Urinary bladder (tissue), 4 donors: ENCODE results near the gene RCAN1. TPM values are rescaled to one million over a fixed set of nuclear protein-coding genes. Genes with fewer than 3 reads are reported as not detected.
"Not testable (repeated sequence)": the region's sequence is repeated elsewhere in the genome, so short reads cannot be mapped to it uniquely, and the experiment has no call there.

Experiments used
- DNase-seq: peaks from one replicate; pipeline ENCODE4 v3.0.0-alpha.2; 2015; ENCODE audit errors: extremely low spot score
- H3K27ac ChIP-seq: one replicate; pipeline ENCODE4 v1.5.1; 2013; ENCODE audit warnings: low read depth, mild to moderate bottlenecking, moderate library complexity
- H3K36me3 ChIP-seq: one replicate; pipeline ENCODE4 v1.6.1; 2013; ENCODE audit warnings: mild to moderate bottlenecking, moderate library complexity; ENCODE audit not compliant: insufficient read depth
- H3K4me1 ChIP-seq: one replicate; pipeline ENCODE4 v1.6.1; 2013; ENCODE audit warnings: mild to moderate bottlenecking, moderate library complexity; ENCODE audit not compliant: insufficient read depth
- H3K4me3 ChIP-seq: one replicate; pipeline ENCODE4 v1.5.1; 2013; ENCODE audit warnings: low read depth, low read length
- WGBS: extraction: QIAGEN DNeasy Blood & Tissue Kit; methylation state at CpG from one replicate; pipeline ENCODE4 v1.1.7; 2013; 5-methylcytosine and 5-hydroxymethylcytosine counted together
- polyA plus RNA-seq: library from polyadenylated mRNA; stranded (reverse); fragments of 200-250 nt; gene quantifications from one replicate; pipeline ENCODE4 v1.2.3, GENCODE V29; 2013
- total RNA-seq: library from RNA; depleted of rRNA; stranded (reverse); fragments of >200 nt; gene quantifications from one replicate; pipeline ENCODE4 v1.2.3, GENCODE V29; 2014
- donor health status: healthy with polysubstance abuse.
- donor health status: healthy.

Gene RCAN1
- total and polyA plus RNA-seq, 2 donors = 26.6 to 27.4 TPM

GRCh38 chr21:34561806-34562205 lies 53.1 kb downstream of the RCAN1 start:
- WGBS = 74% methylated on average over 7 of the region's 7 CpGs
- Histone ChIP-seq H3K27ac (no peak overlapping the region), H3K36me3 (peaks cover 2% of the 10 kb centered on the region), H3K4me1 (no peaks in the 10 kb centered on the region), H3K4me3 (no peak overlapping the region)
- DNase-seq = no peak

DNA sequence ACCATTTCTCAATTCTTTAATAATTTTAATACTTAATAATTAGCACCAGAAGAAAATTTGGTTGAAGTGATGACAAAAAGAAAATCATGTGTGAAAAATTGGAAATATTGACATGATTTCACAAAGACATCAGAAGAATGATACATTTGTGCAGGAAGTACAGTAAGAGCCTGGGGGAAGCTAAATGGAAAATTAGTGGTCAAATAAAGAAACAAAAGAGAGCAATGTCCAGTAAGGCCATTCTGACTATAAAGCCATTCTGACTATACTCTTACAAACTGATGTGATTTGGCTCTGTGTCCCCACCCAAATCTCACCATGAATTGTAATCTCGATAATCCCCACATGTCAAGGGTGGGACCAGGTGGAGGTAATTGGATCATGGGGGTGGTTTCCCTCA lies 54.3 kb downstream of the RCAN1 start:
- Histone ChIP-seq H3K4me1 (no peaks in the 10 kb centered on the region), H3K36me3 (peaks cover 2% of the 10 kb centered on the region), H3K27ac (no peak overlapping the region), H3K4me3 (no peak overlapping the region)
- WGBS = 0% methylated on average over 1 of the region's 1 CpG
- DNase-seq = no peak

GRCh38 chr21:34560021-34560420 lies 54.9 kb downstream of the RCAN1 start:
- no peak overlapping the region for H3K27ac ChIP-seq
- no peak for DNase-seq

GRCh38 chr21:34559089-34559631 lies 55.8 kb downstream of the RCAN1 start:
- Histone ChIP-seq H3K4me1 (no peaks in the 10 kb centered on the region), H3K4me3 (no peak overlapping the region), H3K36me3 (peaks cover 2% of the 10 kb centered on the region), H3K27ac (no peak overlapping the region)
- no peak for DNase-seq
- WGBS = 82% methylated on average over 6 of the region's 6 CpGs

More at GRCh38 chr21:34560021-34560420, 54.9 kb downstream of the RCAN1 start:
- no peaks in the 10 kb centered on the region for H3K4me1 ChIP-seq
- H3K36me3 ChIP-seq = peaks cover 2% of the 10 kb centered on the region
- 92% methylated on average over 5 of the region's 5 CpGs for WGBS
- H3K4me3 ChIP-seq = no peak overlapping the region

GRCh38 chr21:34558166-34558565 lies 56.7 kb downstream of the RCAN1 start:
- Histone ChIP-seq H3K27ac (no peak overlapping the region), H3K4me1 (no peaks in the 10 kb centered on the region), H3K4me3 (no peak overlapping the region), H3K36me3 (peaks cover 2% of the 10 kb centered on the region)
- WGBS = 87% methylated on average over 5 of the region's 5 CpGs
- no peak for DNase-seq

GRCh38 chr21:34557261-34557660 lies 57.7 kb downstream of the RCAN1 start:
- DNase-seq = no peak
- H3K4me1 ChIP-seq = no peaks in the 10 kb centered on the region
- H3K4me3 ChIP-seq = no peak overlapping the region
- no peak overlapping the region for H3K27ac ChIP-seq
- H3K36me3 ChIP-seq = peaks cover 2% of the 10 kb centered on the region
- WGBS = 91% methylated on average over 5 of the region's 5 CpGs

DNA sequence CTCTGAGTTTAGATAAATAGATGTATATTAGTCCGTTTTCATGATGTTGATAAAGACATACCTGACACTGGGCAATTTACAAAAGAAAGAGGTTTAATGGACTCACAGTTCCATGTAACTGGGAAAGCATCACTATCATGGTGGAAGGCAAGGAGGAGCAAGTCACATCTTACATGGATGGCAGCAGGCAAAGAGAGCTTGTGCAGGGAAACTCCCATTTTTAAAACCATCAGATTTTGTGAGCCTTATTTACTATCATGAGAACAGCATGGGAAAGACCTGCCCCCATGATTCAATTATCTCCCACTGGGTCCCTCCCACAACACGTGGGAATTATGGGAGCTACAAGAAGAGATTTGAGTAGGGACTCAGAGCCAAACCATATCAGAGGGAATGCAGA lies 60.2 kb downstream of the RCAN1 start:
- not testable (repeated sequence) for H3K4me1 ChIP-seq, H3K36me3 ChIP-seq, H3K27ac ChIP-seq, H3K4me3 ChIP-seq, DNase-seq
- 90% methylated on average over 2 of the region's 2 CpGs for WGBS

GRCh38 chr21:34554227-34554626 lies 60.7 kb downstream of the RCAN1 start:
- Histone ChIP-seq H3K4me1 (no peaks in the 10 kb centered on the region), H3K36me3 (peaks cover 2% of the 10 kb centered on the region), H3K4me3 (no peak overlapping the region), H3K27ac (no peak overlapping the region)
- DNase-seq = no peak
- WGBS = 97% methylated on average over 4 of the region's 4 CpGs

DNA sequence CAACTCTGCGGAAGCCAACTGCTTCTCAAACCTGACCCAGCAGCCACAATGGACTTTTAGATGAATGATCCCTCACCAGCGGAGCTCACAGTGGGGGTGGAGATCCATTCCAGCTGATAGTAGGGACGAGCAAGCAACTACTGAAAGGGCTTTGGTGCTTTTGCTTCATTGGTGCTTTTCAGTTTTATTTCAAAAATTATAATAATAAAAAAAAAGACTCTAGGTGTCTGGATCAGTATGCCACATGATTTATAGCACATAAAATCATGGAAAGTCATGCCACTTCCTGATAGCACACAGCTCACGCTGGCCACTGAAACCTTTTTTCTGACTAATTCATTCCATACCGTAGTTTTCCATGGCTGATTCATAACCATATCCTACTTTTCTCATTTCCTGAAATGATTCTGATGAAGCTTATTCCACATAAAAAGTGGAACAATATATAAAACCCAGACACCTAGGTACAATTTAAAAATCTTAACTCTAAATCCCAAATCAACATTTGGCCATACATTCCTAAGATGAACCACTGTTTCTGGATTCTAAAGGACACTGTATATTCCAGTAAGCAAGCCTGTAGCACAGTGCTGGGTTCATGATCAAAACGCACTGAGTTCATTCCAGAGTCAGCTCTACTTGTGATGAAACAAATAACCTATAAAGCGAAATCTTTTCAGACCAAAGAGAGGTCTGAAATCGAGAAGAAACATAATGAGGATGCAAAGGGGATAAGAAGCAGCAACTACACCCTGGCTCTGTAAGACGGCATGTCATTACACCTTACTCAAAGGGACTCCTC lies 61.6 kb downstream of the RCAN1 start:
- 52% methylated on average over 9 of the region's 9 CpGs for WGBS
- no peak overlapping the region for H3K27ac ChIP-seq

DNA sequence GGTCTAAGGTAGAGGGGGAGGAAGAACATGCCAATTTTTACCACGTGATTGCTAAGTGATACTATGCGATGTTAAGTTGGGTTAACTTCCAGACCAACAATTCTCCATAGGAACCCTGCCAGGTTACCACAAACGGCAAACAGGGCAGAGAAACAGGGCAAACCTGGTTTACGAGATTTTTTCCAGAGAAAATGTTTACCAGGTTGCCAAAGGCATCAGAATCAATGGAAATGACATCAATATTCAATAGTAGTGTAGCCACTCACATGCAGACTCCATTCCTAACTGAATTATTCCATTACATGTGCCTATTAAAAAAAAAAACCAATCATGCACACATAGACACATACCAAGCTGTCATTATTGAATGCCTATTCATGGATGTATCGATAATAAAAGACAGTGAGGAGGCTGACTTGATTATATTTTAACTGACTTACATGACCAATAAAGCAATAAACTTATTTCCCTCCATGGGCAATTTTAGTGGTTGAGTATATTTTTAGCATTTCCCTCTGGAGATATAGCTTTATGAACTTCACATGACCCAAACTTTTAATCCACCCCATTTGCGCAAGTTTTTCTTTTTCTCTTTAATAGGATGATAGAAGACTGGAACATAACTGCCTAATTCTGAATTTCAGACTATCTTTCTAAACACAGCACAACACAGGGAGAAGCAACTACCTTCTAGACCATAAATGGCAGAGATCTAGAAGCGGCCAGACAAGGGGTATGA lies 62.4 kb downstream of the RCAN1 start:
- H3K4me3 ChIP-seq = no peak overlapping the region
- no peak for DNase-seq
- 57% methylated on average over 7 of the region's 7 CpGs for WGBS
- H3K4me1 ChIP-seq = no peaks in the 10 kb centered on the region
- no peak overlapping the region for H3K27ac ChIP-seq
- H3K36me3 ChIP-seq = no peaks in the 10 kb centered on the region

More for the DNA sequence above, 61.6 kb downstream of the RCAN1 start:
- Histone ChIP-seq H3K4me3 (no peak overlapping the region), H3K4me1 (no peaks in the 10 kb centered on the region), H3K36me3 (no peaks in the 10 kb centered on the region)
- no peak for DNase-seq

DNA sequence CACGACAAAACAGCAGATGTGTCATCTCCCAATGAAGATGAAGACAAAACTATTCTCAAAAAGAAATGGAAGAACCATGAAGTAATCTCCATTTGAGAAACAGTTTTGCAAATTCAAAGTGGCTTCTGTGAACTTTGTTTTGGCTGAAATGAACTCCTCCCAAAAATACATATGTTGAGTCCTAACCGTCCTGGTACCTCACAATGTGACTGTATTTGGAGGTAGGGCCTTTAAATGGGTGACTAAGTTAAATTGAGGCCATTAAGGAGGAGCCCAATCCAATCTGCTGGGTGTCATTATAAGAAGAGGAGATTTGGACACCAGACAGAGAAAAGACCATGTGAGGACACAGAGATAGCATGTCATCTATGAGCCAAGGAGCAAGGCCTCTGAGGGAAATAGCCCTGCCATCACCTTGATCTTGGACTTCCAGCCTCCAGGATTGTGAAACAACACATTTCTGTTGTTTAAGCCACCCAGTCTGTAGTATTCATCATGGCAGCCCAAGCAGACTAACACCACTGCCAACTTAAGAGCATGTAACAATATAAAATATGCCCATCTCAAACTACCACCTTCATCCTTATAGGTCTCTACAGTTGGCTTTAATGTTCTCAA lies 64.6 kb downstream of the RCAN1 start:
- no peak overlapping the region for H3K4me3 ChIP-seq
- WGBS = 69% methylated on average over 2 of the region's 2 CpGs
- no peak overlapping the region for H3K27ac ChIP-seq
- no peaks in the 10 kb centered on the region for H3K36me3 ChIP-seq
- peaks cover 1% of the 10 kb centered on the region for H3K4me1 ChIP-seq
- no peak for DNase-seq

DNA sequence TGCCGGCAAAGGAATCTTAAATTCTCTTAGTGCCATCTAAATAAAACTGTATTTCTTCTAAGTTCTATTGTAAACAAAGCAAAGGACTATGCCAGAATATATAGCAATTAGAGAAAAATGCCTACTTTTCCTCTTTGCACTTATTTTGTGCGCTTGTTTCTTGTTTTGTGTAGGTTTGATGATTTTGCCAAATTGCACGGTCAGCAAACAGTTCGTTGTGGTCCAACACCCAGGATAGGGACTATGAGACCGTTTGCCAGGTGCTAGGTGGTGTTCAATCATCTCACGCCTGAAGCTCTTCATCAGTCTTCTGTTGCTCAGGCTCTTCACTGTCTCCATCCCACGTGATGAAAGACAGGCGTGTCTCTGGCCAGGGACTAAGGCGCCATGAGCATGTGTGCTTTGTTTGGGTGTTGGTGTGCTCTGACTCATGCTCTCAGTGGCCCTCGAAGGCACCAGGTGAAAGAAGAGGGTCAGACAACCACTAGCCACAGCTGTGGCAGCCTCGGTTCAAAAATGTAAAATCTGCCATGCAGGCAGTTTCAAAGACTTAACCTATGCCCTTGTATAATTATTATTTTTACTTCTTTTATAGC lies 66.0 kb downstream of the RCAN1 start:
- H3K4me3 ChIP-seq = no peak overlapping the region
- H3K27ac ChIP-seq = no peak overlapping the region
- peaks cover 1% of the 10 kb centered on the region for H3K4me1 ChIP-seq
- 91% methylated on average over 11 of the region's 11 CpGs for WGBS
- no peaks in the 10 kb centered on the region for H3K36me3 ChIP-seq
- DNase-seq = no peak

- no peak for DNase-seq
- Histone ChIP-seq H3K4me3 (no peak overlapping the region), H3K27ac (no peak overlapping the region), H3K36me3 (no peaks in the 10 kb centered on the region), H3K4me1 (peaks cover 1% of the 10 kb centered on the region)
- WGBS = 85% methylated on average over 6 of the region's 6 CpGs
Measured at GRCh38 chr21:34546542-34546941, 68.4 kb downstream of the RCAN1 start.
